ENCODE results near the gene C12orf43. TPM values are rescaled to one million over a fixed set of nuclear protein-coding genes. Genes with fewer than 3 reads are reported as not detected.

C12orf43 gene
- total RNA-seq, 1 experiment from 2014 or later: 25.7 TPM

DNA sequence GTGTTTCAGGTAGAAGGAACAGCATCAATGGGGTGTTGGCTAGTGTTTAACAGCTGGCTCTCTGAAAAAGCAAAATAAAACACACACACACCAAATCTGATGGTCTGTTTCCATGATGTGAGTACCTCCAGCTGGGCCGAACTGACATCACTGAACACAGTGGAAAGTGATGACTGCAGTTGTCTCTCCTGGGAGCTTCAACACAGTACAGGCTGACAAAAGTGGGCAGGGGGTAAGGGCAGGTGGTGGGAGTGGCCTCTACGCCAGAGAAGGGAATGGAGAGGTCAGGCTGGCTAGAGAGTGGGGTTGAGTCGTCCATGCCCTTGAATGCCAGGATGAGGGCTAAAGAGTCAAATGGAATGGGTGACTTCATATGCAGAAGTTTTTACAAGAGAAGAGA is 46.0 kb downstream of the C12orf43 start:
- no peak overlapping the region for H2BK120ac ChIP-seq (ENCODE audit: low read depth, low read length, poor library complexity, severe bottlenecking)
- Mint-ChIP-seq H3K9me3 (no peaks in the 10 kb centered on the region), H3K36me3 (ENCODE audit: insufficient read depth in 1 of 3, low read depth in 3 of 3) (no peaks in the 10 kb centered on the region), H3K27ac (no peak overlapping the region), H3K27me3 (ENCODE audit: low read depth) (no peaks in the 10 kb centered on the region), H3K4me1 (peaks cover 16 to 28% of the 10 kb centered on the region in 2 experiments), H3K4me3 (no peak overlapping the region)
- H3K27me3 ChIP-seq (ENCODE audit: insufficient read depth, low read length): no peaks in the 10 kb centered on the region
- H3K9ac ChIP-seq (ENCODE audit: extremely low read depth, insufficient read length, low read length): no peak overlapping the region
- no peaks in the 10 kb centered on the region for H3K23me2 ChIP-seq (ENCODE audit: insufficient read length, low read depth, low read length, poor library complexity, severe bottlenecking)
- H3K27ac ChIP-seq (ENCODE audit: insufficient read length, low read depth, low read length): no peak overlapping the region
- no peaks in the 10 kb centered on the region for H3K9me3 ChIP-seq (ENCODE audit: control insufficient read depth, low read depth, low read length)
- no peak overlapping the region for H3K23ac ChIP-seq (ENCODE audit: insufficient read length, low read depth, low read length)
- H3K79me2 ChIP-seq (ENCODE audit: insufficient read depth, low read length): no peaks in the 10 kb centered on the region
- no peak overlapping the region for H4K91ac ChIP-seq (ENCODE audit: insufficient read length, low read depth, low read length)
- H2BK15ac ChIP-seq (ENCODE audit: low read depth, low read length): no peak overlapping the region
- no peak overlapping the region for H3K14ac ChIP-seq (ENCODE audit: insufficient read depth, low read length)
- H3K4ac ChIP-seq (ENCODE audit: low read depth, low read length): no peak overlapping the region
- WGBS (ENCODE audit: extremely low coverage, insufficient read length, low lambda C conversion rate): no CpG with 5 or more reads among the region's 3 CpGs
- TF ChIP-seq, protein P1, sequence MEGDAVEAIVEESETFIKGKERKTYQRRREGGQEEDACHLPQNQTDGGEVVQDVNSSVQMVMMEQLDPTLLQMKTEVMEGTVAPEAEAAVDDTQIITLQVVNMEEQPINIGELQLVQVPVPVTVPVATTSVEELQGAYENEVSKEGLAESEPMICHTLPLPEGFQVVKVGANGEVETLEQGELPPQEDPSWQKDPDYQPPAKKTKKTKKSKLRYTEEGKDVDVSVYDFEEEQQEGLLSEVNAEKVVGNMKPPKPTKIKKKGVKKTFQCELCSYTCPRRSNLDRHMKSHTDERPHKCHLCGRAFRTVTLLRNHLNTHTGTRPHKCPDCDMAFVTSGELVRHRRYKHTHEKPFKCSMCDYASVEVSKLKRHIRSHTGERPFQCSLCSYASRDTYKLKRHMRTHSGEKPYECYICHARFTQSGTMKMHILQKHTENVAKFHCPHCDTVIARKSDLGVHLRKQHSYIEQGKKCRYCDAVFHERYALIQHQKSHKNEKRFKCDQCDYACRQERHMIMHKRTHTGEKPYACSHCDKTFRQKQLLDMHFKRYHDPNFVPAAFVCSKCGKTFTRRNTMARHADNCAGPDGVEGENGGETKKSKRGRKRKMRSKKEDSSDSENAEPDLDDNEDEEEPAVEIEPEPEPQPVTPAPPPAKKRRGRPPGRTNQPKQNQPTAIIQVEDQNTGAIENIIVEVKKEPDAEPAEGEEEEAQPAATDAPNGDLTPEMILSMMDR (conservative IDR thresholded peaks at IDR 0.05): no peak
- no peak overlapping the region for H2BK5ac ChIP-seq (ENCODE audit: insufficient read length, low read length)
- H3K18ac ChIP-seq (ENCODE audit: insufficient read length, low read depth, low read length): no peak overlapping the region
- H3K79me1 ChIP-seq (ENCODE audit: insufficient read depth, low read depth, low read length, poor library complexity, severe bottlenecking): no peaks in the 10 kb centered on the region
- H2AFZ ChIP-seq (ENCODE audit: low read length): no peak overlapping the region
- no peaks in the 10 kb centered on the region for H4K20me1 ChIP-seq (ENCODE audit: control insufficient read depth, insufficient read depth, insufficient read length)
- no peak overlapping the region for H4K5ac ChIP-seq (ENCODE audit: insufficient read length, low read depth, low read length)
- no peak overlapping the region for H3K4me2 ChIP-seq (ENCODE audit: insufficient read depth, insufficient read length, low read length)
- no peak overlapping the region for H2BK12ac ChIP-seq (ENCODE audit: insufficient read length, low read depth, low read length)
- no peak overlapping the region for H2AK5ac ChIP-seq (ENCODE audit: insufficient read length, low read length)
- no peak overlapping the region for H3K56ac ChIP-seq (ENCODE audit: insufficient read length, low read depth, low read length)
- H4K8ac ChIP-seq (replicated peaks; ENCODE audit: insufficient read length, low read depth, low read length): no peak overlapping the region
- H2BK20ac ChIP-seq (ENCODE audit: low read depth, low read length, poor library complexity, severe bottlenecking): no peak overlapping the region
- DNase-seq: no peak
- peaks cover 3% of the 10 kb centered on the region; the same call in 1 of the 2 replicates for H3K4me1 ChIP-seq (ENCODE audit: insufficient read depth, low read length)
- H3T11ph ChIP-seq (ENCODE audit: low read length): no peak overlapping the region
